ENCODE measurements around the gene PLK3.

- TF ChIP-seq ZNF302 (CRISPR knock-in tag; IDR thresholded peaks at IDR 0.05) (no peak), SMC3 (IDR thresholded peaks at IDR 0.05) (no peak), EP300 (IDR thresholded peaks at IDR 0.05) (no peak), POLR2A (IDR thresholded peaks at IDR 0.05; ENCODE audit: low read length) (no peak), CTCF (IDR thresholded peaks at IDR 0.05) (no peak), SREBF2 (IDR thresholded peaks at IDR 0.05) (no peak), TP53 (CRISPR knock-in tag; IDR thresholded peaks at IDR 0.05) (no peak), HOXA7 (CRISPR knock-in tag; IDR thresholded peaks at IDR 0.05) (no peak), MYC (IDR thresholded peaks at IDR 0.05; ENCODE audit: borderline replicate concordance, low read length) (no peak), CBX2 (IDR thresholded peaks at IDR 0.05; ENCODE audit: borderline replicate concordance, low read depth) (no peak)
Observed at GRCh38 chr1:44805311-44806024, 5.3 kb downstream of the PLK3 start.
